SH-SY5Y (cell line): ENCODE data around the gene SMIM13.

Source experiments
- GATA2 ChIP-seq: IDR thresholded peaks from 2 replicates; pipeline ENCODE4 v1.6.1; 2011; ENCODE audit warnings: mild to moderate bottlenecking, low read depth, low read length
- GATA3 ChIP-seq: IDR thresholded peaks from 2 replicates; pipeline ENCODE4 v1.6.1; 2011; ENCODE audit warnings: low read depth, mild to moderate bottlenecking, low read length, moderate library complexity

DNA sequence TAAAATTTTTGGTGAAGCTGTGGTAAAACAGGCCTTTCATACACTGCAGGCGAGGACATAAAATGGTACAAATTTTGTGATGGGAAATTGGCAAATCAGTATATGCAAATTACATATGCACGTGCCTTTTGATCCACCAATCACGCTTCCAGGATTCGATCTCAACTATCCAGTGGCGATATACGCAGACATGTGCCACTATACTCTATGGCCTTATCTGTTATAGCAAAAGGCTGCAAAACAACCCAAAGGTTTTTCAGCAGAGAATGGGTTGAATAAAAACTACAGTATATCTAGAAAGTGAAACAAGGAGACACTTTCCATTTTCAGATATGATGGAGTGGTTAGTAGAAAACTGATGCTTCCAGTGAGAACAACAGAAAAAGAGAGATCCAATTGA lies 59.8 kb downstream of the SMIM13 start:
- TF ChIP-seq GATA2 (no peak), GATA3 (no peak)
